ENCODE measurements around the gene FBN2.

DNA sequence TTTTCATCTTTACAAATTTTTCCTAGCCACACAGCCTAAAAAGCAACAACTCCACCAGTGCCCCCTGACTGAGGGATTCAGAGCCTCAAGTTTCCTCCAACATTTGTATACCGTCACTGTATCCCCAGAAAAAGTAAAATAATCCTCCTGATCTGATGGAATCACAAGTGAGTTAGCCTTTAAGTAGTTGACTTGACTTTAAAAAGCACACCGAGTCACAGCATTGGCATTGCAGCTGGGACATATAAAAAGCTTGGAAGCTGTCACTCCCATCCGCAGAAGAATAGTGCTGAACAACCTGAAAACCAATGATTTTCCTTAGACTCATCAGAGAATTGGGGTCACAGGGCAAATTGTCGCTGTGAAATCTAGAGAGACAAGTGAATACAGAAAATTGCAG, 41.6 kb upstream of the FBN2 start:
- TF ChIP-seq, protein P1, sequence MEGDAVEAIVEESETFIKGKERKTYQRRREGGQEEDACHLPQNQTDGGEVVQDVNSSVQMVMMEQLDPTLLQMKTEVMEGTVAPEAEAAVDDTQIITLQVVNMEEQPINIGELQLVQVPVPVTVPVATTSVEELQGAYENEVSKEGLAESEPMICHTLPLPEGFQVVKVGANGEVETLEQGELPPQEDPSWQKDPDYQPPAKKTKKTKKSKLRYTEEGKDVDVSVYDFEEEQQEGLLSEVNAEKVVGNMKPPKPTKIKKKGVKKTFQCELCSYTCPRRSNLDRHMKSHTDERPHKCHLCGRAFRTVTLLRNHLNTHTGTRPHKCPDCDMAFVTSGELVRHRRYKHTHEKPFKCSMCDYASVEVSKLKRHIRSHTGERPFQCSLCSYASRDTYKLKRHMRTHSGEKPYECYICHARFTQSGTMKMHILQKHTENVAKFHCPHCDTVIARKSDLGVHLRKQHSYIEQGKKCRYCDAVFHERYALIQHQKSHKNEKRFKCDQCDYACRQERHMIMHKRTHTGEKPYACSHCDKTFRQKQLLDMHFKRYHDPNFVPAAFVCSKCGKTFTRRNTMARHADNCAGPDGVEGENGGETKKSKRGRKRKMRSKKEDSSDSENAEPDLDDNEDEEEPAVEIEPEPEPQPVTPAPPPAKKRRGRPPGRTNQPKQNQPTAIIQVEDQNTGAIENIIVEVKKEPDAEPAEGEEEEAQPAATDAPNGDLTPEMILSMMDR (conservative IDR thresholded peaks at IDR 0.05) = no peak
- TF ChIP-seq EZH2 (IDR thresholded peaks at IDR 0.05; ENCODE audit: low read depth) = no peak
